ENCODE data around the gene SNX9.
A peak's percentile ranks its signal among the peaks of the same experiment; 100 is the strongest.
"Not testable (repeated sequence)": the region's sequence is repeated elsewhere in the genome, so short reads cannot be mapped to it uniquely, and the experiment has no call there.

SNX9 gene

GRCh38 chr6:157832250-157832967, 9.4 kb downstream of the SNX9 start:
- no peak for DNase-seq

GRCh38 chr6:157834549-157834948, 11.5 kb downstream of the SNX9 start:
- no peak for DNase-seq

- DNase-seq: no peak
Observed at GRCh38 chr6:157838718-157839430, 15.8 kb downstream of the SNX9 start.

GRCh38 chr6:157839606-157840005, 16.6 kb downstream of the SNX9 start:
- no peak for DNase-seq

GRCh38 chr6:157840261-157840660, 17.2 kb downstream of the SNX9 start:
- DNase-seq: no peak

- no peak for DNase-seq
Observed at GRCh38 chr6:157840776-157841175, 17.7 kb downstream of the SNX9 start.

GRCh38 chr6:157841211-157841840, 18.3 kb downstream of the SNX9 start:
- no peak for DNase-seq

GRCh38 chr6:157842212-157842611, 19.2 kb downstream of the SNX9 start:
- DNase-seq: no peak

GRCh38 chr6:157844196-157844595, 21.1 kb downstream of the SNX9 start:
- DNase-seq: not testable (repeated sequence)

GRCh38 chr6:157845493-157846259, 22.6 kb downstream of the SNX9 start:
- DNase-seq: no peak

- no peak for DNase-seq
Observed at GRCh38 chr6:157847846-157848245, 24.8 kb downstream of the SNX9 start.

GRCh38 chr6:157848693-157849092, 25.6 kb downstream of the SNX9 start:
- DNase-seq: no peak

GRCh38 chr6:157849288-157850017, 26.4 kb downstream of the SNX9 start:
- DNase-seq: no peak

GRCh38 chr6:157850030-157850429, 27.0 kb downstream of the SNX9 start:
- DNase-seq: no peak

GRCh38 chr6:157853018-157853805, 30.2 kb downstream of the SNX9 start:
- no peak for DNase-seq

GRCh38 chr6:157853902-157854502, 31.0 kb downstream of the SNX9 start:
- no peak for DNase-seq

- DNase-seq: no peak
Observed at GRCh38 chr6:157855325-157855724, 32.3 kb downstream of the SNX9 start.

- not testable (repeated sequence) for DNase-seq
Observed at GRCh38 chr6:157855804-157856203, 32.8 kb downstream of the SNX9 start.

- DNase-seq: not testable (repeated sequence)
Observed at GRCh38 chr6:157858664-157859063, 35.6 kb downstream of the SNX9 start.

GRCh38 chr6:157859775-157860504, 36.9 kb downstream of the SNX9 start:
- peak; percentile 19 for DNase-seq
